ENCODE results near the gene TBC1D5.
"Not testable (repeated sequence)": the region's sequence is repeated elsewhere in the genome, so short reads cannot be mapped to it uniquely, and the experiment has no call there.

TBC1D5 gene

DNA sequence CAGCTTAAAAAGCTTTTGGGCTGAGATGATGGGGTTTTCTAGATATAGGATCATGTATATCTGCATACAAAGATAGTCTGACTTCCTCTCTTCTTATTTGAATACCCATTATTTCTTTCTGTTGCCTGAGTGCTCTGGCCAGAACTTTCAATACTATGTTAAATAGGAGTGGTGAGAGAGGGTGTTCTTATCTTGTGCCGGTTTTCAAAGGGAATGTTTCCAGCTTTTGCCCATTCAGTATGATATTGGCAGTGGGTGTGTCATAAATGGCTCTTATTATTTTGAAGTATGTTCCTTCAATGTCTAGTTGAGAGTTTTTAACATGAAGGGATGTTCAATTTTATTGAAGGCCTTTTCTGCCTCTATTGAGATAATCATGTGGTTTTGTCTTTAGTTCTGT, 251.2 kb downstream of the TBC1D5 start:
- not testable (repeated sequence) for DNase-seq (ENCODE audit: low read depth in 2 of 3, low spot score in 1 of 3)

DNA sequence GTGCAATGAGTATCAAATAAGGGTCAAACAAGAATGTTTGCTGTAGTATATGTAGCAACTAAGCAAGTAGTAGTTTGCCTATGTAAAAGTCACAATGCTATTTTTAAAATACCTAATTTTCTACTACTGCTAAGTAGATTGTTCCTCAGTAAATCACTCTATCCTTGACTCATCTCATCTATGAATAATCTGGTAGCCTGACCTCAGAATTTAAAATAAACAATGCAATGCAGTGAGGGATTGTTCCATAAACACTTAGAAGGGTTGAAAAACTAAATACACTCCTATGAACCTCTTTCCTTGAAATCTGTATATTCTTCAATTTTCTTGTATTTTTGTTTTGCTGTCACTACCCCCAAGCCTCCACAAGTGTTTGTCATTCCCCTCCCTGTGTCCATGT, 253.3 kb downstream of the TBC1D5 start:
- DNase-seq (ENCODE audit: low read depth in 2 of 3, low spot score in 1 of 3) = no peak

DNA sequence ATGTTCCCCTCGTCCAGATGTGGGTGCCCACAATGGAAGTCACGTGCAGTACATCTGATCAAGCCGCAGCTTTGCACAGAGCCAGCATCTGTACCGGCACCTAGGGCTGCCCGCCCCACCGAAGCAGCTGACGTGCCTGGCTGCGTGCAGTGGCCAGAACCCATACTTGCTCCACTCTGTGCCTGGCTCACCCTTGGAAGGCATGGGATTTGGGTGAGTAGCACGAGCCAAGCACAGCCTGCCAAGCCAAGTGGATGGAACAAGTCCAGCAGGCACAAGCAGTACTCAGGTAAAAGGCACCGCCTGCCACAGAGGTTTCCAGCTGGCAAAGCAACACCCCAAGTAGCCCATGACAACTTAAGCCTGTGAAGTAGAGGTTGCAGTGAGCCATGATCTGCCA, 261.3 kb downstream of the TBC1D5 start:
- DNase-seq (ENCODE audit: low read depth in 2 of 3, low spot score in 1 of 3) = no peak

DNA sequence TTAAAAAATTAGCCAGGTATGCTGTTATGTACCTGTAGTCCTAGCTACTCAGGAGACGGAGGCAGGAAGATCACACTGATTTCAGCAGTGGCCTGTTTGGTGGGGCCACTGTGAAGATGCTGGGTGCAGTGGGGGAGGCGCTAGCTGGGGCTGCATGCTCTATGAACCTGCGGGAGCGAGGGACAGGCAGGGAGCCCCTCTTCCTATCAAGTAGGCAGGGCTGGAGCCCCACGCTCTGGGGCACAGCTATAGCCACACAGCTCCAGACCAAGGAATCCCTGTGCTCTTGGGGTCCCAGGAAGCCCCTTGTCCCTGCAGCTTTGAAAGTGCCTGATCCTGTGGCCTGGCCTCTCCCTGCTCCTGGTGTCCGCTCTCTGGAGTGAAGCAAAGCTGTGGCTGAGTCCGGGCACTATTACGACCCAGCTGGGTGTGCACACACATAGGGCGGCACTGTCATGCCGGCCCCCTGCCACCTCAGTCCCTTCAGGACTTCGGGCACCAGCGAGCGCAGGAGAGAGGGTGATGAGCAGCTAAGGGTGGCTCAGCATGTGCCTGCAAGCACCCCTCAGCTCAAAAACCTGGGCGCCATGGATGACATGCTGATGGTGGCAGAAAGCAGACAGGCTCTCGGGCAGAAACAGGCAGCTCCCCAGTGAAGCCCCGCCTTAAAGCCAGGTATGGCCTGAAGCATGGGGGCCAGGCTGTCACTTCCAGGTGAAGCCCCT, 262.6 kb downstream of the TBC1D5 start:
- DNase-seq (ENCODE audit: low read depth in 2 of 3, low spot score in 1 of 3) = no peak

DNA sequence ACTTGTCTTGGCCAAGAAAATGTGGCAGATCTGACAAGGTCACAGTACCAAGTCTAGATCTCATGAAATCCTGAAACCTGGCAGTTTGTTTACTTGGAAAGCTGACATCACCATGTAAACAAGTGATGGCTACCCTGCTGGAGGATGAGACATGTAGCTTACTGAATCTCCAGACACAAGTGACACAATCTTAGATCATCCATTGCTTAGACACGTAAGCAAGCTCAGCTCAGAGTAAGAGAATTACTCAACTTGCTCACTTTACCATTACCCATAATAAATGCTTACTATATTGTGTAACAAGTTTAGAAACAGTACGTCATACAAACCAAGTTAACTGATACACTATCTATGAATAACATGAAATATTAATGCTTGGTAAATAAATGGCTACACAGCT, 263.8 kb downstream of the TBC1D5 start:
- DNase-seq (ENCODE audit: low read depth in 2 of 3, low spot score in 1 of 3) = no peak

DNA sequence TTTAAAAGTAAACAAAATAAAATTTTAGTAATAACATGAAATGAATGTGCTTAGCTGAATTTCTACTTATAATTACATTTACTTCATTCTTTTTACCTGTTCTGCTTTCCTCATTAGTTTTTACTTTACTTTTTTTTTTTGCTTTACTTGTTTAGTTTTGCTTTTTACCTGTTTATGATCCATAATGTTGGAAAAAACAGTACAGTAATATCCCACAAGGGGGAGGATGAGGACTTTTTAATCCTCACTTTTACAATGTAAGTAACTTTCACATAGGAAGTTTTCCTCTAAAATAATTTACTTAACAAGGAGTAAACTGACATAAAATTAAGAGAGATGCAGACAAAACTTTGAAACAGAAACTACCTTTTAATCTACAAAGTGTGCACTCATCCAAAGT, 268.7 kb downstream of the TBC1D5 start:
- DNase-seq (ENCODE audit: low read depth in 2 of 3, low spot score in 1 of 3) = no peak

DNA sequence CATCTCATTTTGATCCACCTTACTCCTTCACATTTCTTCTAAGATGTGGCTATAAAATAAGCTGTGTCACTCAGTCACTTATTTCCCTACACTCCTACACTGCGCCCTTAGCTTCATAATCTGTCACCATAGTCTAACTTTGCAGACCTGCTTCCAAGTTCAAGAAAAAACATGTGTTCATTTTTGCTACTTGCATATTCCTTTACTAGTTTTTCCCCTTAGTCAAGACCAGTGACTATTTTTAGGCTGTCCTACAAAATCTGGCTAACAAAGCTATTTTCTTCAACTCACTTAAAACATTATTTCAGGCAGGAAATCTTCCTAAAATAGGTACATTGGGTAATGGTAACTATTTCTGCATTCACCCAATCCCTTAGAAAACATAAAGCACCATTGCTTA, 272.5 kb downstream of the TBC1D5 start:
- no peak for DNase-seq (ENCODE audit: low read depth in 2 of 3, low spot score in 1 of 3)

DNA sequence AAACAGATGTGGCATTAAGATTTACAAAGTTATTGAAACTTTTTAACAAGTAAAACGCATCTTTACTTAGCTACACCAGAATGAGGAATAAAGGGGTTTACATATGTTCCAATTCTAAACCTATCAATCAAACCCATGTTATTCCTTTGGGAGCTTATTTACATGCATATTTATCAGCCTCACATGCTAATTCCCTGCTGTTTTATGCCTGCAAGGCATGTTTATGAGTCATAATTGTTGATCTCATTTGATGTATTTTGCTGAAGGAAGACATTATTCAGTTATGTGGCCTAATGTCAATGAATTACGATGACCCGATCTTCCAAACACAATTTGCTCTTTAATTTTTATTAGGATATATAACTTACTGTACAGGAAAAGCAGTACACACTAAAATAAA, 272.9 kb downstream of the TBC1D5 start:
- DNase-seq (ENCODE audit: low read depth in 2 of 3, low spot score in 1 of 3) = no peak

DNA sequence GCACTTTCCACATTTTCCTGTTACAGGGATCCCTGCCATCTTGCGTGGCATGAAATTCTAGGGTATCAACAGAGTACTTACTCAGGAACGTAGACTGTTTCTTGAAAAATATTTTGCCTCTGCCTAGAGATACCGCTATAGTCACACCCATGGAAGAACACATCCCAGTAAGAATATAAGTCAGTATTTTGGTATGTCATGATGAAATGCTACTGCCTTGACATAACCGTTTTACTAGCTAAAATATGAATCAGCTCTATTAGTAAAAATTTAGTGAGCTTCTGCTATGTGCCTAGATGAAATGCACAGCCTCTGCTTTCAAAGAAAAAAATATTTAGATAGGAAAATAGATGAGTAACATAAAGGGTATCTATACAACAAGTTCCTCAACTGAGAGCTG, 276.4 kb downstream of the TBC1D5 start:
- DNase-seq (ENCODE audit: low read depth in 2 of 3, low spot score in 1 of 3) = no peak

DNA sequence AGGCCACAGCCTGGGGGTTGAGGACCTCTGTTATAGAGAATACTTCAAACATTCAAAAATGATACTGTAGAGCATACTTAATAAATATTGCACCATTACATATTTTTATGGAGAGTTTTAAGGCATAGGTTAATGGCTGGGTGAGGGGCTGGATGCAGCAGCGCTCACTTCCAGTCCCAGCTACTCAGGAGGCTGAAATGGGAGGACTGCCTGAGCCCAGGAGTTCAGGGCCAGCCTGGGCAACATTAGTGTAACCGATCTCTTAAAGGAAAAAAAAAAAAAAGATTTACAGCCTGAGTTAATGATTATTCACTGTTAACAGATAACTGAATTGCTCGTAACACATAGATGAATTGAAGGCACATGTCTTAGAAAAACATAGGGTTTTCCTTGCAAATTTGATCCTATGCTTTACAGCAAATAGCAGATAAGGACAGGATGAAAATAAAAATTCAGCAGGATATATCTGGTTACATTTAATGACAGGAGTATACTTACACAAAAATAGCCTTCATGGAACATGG, 282.9 kb downstream of the TBC1D5 start:
- DNase-seq (ENCODE audit: low read depth in 2 of 3, low spot score in 1 of 3) = no peak

DNA sequence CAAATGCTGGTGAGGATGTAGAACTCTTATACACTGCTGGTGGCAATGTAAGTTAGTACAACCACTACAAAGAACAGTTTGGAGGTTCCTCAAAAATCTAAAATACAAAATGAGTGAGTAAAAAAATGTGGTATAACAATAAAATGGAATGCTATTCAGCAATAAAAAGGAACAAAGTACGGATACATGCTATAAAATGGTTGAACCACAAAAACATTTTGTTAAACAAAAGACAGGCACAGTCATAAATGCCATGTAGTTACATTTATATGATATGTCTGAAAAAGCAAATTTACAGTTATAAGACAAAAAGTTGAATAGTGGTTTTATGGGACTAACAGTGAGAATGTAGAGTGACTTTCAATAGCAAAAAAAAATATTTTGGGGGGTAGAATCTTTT, 285.8 kb downstream of the TBC1D5 start:
- no peak for DNase-seq (ENCODE audit: low read depth in 2 of 3, low spot score in 1 of 3)

DNA sequence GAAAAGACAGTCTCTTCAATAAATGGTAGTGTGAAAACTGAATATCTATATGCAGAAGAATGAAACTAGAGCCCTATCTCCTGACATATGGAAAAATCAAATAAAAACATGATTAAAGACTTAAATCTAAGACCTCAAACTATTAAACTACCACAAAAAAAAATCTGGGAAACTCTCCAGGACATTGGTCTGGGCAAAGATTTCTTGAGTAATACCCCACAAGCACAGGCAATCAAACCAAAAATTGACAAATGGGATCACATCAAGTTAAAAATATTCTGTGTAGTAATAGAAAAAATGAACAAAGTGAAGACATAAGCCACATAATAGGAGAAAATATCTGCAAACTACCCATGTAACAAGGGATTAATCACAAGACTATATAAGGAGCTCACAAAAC, 286.4 kb downstream of the TBC1D5 start:
- DNase-seq (ENCODE audit: low read depth in 2 of 3, low spot score in 1 of 3) = no peak

DNA sequence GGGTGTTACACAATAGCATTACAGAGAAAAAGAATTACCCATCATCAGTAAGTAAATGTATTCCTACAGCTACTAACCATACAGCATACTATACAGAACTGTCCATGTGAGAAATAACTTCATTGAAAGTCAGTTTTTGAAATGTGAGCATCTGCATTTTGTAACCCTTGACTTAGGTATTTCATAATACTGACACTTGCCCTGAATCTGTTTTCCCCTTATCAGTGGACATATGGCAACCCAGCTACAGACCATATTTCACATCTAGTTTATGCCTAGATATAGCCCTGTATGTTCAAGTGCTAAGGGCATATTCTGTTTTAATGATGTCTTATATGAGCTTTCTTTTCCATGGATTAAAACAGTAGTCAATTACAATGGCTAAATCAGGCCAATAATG, 297.6 kb downstream of the TBC1D5 start:
- DNase-seq (ENCODE audit: low read depth in 2 of 3, low spot score in 1 of 3) = no peak

DNA sequence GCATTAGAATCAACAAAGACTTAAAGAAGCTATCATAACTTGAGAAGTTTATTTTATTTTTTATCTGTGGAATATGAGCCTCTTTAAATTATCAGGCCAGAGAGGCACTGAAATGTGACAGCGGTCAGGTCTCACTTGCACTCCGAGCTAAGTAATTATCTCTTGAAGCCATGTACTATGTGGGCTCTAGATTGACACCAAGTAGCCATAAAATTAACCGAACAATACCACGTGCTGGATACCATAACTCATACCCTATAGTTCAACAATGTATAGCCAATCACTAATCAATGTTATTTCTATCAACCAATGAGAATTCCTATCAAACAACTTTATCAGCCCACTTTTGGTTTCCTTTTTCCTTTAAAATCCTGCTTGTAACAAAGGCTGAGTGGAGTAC, 299.3 kb downstream of the TBC1D5 start:
- DNase-seq (ENCODE audit: low read depth in 2 of 3, low spot score in 1 of 3) = no peak

DNA sequence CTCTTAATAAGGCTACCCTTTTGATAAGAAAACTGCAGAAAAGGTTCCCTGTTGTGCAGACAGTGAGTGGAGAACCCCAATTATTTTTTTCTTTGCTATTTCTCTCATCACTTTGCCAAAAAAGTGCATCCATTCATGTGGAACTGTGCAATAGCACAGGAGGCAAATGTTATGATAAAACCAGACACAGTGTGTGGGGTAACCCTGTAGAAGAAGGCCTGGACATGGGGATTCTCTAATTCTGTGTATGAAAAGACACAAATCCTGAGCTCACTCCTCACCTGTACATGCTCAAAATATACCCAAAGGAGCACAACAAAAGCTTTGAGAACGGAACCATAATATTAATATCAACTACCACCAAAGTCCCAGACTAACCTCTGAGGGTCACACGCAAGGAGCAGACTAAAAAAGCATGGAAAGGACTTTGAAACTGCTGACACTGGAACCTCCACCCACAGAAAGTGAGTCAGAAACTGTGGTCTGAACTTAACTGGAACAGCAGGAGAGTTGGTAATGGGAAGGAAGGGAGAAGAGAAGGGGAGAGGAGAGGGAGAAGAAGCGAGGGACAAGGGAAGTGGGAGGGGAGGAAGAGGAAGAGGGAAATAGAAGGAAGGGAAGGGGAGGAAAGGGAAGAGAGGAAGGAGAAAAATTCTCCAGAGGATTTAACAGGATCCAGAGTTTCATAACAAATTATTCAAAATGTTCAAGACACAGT, 299.9 kb downstream of the TBC1D5 start:
- DNase-seq (ENCODE audit: low read depth in 2 of 3, low spot score in 1 of 3) = no peak

DNA sequence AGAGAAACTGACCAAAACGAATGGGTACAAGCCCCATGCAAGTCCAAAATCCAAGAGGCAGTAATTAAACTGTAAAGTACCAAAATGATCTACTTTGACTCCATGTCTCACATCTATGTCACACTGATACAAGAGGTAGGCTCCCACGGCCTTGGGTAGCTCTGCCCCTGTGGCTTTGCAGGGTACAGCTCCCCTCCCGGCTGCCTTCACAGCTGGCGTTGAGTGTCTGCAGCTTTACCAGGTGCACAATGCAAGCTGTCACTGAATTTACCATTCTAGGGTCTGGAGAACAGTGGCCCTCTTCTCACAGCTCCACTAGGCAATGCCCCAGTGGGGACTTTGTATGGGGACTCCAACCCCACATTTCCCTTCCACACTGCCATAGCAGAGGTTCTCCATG, 308.6 kb downstream of the TBC1D5 start:
- no peak for DNase-seq (ENCODE audit: low read depth in 2 of 3, low spot score in 1 of 3)

DNA sequence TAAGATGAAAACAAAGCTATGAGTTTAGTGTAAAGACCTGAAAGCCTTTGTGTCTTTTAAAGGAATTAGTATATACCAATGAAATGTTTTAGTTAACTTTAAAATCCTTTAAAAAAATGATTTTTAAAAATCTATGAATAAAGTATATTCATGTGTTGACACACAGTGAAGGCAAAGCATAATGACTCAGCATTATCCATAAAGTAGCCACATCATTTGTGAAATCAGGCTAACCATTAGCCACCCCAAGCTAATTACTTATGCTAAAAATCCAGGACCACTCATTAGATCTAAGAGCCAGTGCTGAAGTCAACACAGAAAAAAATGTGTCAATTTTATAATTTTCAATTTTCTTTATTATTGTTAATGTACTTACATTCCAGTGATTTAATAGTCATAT, 310.2 kb downstream of the TBC1D5 start:
- DNase-seq (ENCODE audit: low read depth in 2 of 3, low spot score in 1 of 3) = no peak

DNA sequence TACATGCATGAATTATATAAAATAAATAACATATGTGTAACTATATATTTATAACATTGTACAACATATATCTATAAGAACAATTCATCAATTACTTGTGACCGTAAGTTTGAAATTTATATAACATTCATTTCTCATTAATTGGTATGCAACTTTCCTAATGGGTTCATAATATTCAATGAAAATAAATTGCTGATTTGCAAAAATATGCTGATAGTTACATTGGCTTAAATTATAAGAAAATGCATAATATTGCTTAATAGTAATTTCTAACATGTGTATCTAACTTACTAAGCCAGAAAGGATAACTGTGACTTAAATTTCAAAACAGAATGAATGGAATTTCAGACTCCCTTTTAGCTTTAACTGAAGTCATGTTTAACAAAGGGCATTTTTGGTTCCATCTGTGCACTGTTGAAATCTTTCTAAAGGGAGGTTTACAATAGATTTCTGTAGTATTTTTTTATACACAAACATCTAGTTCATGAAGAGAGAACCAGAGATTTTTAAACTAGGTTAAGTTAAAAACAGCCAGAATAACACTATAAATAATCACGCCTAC, 310.9 kb downstream of the TBC1D5 start:
- no peak for DNase-seq (ENCODE audit: low read depth in 2 of 3, low spot score in 1 of 3)

DNA sequence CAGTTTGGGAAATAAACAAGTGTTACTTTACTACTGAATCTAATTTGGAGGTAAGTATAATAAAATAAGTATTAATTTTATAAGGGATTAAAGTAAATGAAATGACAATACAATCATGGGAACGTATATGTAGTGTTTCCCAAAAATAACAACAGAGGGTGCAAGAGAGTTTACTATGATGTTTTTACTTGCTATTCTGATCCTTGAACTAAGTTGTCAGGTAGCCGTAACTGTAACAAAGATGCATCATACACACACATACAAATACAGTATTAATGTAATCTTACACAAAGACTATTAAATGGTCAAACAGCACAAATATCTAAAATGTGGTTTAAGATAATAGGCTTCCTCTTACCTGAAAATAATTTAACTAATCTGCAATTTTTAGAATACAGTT, 311.4 kb downstream of the TBC1D5 start:
- no peak for DNase-seq (ENCODE audit: low read depth in 2 of 3, low spot score in 1 of 3)

DNA sequence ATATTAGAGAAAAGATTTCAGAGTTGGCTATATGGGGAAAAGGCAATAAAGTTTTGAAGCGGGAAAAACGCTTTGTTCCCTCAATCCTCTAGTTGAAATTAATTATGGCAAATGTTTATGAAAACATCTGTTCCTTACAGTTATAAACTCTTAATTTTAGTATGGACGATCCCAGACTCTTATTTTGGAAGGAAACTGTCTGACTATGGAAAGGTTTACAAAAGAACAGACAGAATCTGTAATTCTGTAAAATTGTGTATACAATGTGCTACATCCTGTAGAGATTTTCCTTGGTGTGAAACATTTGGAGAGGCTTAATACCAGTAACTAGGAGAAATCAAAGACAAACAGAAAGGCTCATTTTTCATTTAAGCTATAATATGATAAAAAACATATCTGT, 311.8 kb downstream of the TBC1D5 start:
- DNase-seq (ENCODE audit: low read depth in 2 of 3, low spot score in 1 of 3) = no peak

DNA sequence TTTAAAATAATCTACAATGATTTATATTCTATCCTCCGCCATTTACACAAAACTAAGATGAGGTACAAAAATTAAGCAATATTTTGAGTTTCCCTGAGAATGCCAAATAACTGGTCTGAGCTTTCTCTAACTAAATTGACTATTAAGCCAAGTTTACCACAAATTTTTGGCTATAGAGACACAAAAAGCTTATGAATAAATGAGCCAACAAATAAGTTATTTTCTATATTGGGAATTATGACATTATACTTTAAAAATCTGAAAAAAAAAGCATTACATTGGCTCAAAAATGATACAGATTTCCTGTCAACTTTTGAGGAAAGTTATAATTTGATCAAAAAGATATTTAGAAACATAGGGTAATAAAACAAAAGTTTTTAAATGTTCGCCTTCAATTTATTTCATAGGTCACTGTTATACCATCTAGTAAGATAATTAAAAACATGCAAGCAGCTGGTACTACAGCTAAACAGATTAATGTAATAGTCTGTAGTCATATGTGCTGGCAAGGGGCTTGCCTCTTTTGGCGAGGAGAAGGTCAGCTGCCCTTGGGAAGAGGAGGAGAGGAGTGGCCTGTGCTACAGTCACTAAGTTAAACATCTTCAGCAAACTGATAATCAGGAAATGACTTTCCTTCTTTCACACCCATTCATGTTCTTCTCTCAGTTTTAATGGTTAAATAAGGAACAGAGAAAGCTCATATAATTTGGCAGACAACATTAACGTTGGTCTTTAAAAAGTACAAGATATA, 318.5 kb downstream of the TBC1D5 start:
- DNase-seq (ENCODE audit: low read depth in 2 of 3, low spot score in 1 of 3) = no peak

DNA sequence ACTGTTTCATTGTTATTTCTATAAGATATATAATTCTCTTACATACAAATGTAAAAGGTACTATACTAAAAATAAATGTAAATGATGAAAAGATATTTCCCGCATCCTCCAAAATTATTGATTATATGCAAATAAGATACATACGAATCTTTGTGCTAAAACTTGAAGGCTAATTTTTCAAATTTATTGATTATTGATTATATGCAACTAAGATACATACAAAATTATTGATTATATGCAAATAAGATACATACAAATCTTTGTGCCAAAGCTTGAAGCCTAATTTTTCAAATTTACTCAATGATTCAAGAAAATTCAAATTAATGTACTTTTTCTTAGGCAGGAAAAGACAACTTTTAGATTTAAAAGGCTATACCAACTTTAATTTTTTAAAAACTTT, 319.8 kb downstream of the TBC1D5 start:
- no peak for DNase-seq (ENCODE audit: low read depth in 2 of 3, low spot score in 1 of 3)
